Liver (tissue), 3 donors: ENCODE results near the gene RP9.

Experiments
- RAD21 ChIP-seq, 2 donors: IDR thresholded peaks; 2 replicates each; pipeline ENCODE4 v1.6.1; 2016; ENCODE audit warnings: antibody characterized with exemption in 2 of 2, mild to moderate bottlenecking in 2 of 2
- TF ChIP-seq, protein P1 (sequence below): IDR thresholded peaks from 2 replicates; pipeline ENCODE4 v1.6.1; 2016; ENCODE audit warnings: antibody characterized with exemption, mild to moderate bottlenecking
- TF ChIP-seq, protein P2 (sequence below): fragments of 150-350 bp; IDR thresholded peaks from 2 replicates; pipeline ENCODE4 v1.5.1; 2017; ENCODE audit warnings: improper control_type of control experiment, low read depth, low read length; ENCODE audit not compliant: missing input control
- donor health status: healthy.
- donor health status: healthy.

DNA sequence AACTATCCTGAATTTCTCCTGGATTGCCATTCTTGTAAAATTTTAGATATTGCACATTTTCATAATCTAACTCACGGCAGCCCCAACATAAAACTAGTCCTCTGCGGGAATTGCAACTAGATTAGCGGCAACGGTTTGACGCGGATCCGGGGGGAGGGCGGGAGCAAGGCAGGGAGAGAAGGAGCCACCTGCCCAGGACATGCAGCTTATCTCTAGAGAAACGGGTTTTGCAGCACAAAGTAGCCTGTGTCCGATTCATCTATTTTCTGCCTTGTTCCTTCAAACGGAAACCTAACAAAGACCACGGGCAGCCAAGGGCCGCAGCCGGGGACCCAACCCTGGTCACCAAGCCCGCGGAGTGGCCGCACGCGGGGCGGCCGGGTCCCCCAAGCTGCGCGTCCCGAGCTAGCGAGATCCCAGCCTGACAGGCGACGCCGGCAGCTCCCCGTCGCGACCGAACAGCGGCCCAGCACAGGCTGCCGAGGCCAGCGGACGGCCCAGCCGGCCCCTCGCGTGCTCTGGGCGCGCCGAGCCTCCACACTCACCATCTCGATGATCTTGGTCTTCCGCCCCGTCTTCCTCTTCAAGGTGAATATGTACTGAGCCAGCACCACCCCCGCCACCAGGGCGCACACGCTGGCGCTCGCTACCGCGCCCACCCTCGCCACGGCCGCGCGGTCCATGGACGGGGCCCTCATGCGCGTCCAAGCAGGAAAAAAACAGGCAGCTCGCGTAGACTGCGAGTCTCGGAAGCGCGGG is 47.0 kb downstream of the RP9 start, which contains the start of gene NT5C3A:
- TF ChIP-seq, protein P1, sequence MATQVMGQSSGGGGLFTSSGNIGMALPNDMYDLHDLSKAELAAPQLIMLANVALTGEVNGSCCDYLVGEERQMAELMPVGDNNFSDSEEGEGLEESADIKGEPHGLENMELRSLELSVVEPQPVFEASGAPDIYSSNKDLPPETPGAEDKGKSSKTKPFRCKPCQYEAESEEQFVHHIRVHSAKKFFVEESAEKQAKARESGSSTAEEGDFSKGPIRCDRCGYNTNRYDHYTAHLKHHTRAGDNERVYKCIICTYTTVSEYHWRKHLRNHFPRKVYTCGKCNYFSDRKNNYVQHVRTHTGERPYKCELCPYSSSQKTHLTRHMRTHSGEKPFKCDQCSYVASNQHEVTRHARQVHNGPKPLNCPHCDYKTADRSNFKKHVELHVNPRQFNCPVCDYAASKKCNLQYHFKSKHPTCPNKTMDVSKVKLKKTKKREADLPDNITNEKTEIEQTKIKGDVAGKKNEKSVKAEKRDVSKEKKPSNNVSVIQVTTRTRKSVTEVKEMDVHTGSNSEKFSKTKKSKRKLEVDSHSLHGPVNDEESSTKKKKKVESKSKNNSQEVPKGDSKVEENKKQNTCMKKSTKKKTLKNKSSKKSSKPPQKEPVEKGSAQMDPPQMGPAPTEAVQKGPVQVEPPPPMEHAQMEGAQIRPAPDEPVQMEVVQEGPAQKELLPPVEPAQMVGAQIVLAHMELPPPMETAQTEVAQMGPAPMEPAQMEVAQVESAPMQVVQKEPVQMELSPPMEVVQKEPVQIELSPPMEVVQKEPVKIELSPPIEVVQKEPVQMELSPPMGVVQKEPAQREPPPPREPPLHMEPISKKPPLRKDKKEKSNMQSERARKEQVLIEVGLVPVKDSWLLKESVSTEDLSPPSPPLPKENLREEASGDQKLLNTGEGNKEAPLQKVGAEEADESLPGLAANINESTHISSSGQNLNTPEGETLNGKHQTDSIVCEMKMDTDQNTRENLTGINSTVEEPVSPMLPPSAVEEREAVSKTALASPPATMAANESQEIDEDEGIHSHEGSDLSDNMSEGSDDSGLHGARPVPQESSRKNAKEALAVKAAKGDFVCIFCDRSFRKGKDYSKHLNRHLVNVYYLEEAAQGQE: peak; percentile 39
- TF ChIP-seq, protein P2, sequence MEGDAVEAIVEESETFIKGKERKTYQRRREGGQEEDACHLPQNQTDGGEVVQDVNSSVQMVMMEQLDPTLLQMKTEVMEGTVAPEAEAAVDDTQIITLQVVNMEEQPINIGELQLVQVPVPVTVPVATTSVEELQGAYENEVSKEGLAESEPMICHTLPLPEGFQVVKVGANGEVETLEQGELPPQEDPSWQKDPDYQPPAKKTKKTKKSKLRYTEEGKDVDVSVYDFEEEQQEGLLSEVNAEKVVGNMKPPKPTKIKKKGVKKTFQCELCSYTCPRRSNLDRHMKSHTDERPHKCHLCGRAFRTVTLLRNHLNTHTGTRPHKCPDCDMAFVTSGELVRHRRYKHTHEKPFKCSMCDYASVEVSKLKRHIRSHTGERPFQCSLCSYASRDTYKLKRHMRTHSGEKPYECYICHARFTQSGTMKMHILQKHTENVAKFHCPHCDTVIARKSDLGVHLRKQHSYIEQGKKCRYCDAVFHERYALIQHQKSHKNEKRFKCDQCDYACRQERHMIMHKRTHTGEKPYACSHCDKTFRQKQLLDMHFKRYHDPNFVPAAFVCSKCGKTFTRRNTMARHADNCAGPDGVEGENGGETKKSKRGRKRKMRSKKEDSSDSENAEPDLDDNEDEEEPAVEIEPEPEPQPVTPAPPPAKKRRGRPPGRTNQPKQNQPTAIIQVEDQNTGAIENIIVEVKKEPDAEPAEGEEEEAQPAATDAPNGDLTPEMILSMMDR: no peak
- no peak for TF ChIP-seq RAD21 (IDR thresholded peaks at IDR 0.05)
